Cardiac fibroblast (primary cell): ENCODE results near the gene DAPL1.

ENCODE experiments used
- DNase-seq, 2 donors: peaks; one replicate each; pipeline versions ENCODE4 v3.0.0 to v3.0.0-alpha.2; 2010; ENCODE audit warnings: low read depth in 2 of 2
- H3K4me3 ChIP-seq, 2 donors: replicated peaks in 1 of 2; 1 replicate in 1 of 2; 2 replicates in 1 of 2; pipeline ENCODE4 v1.5.1; 2011; ENCODE audit warnings: low read depth in 2 of 2, low read length in 2 of 2, mild to moderate bottlenecking in 2 of 2, moderate library complexity in 1 of 2
- TF ChIP-seq, protein P1 (sequence below): IDR thresholded peaks from one replicate; pipeline ENCODE4 v1.5.1; 2011; ENCODE audit warnings: low read depth, mild to moderate bottlenecking, low read length, inconsistent platforms

DAPL1 gene

DNA sequence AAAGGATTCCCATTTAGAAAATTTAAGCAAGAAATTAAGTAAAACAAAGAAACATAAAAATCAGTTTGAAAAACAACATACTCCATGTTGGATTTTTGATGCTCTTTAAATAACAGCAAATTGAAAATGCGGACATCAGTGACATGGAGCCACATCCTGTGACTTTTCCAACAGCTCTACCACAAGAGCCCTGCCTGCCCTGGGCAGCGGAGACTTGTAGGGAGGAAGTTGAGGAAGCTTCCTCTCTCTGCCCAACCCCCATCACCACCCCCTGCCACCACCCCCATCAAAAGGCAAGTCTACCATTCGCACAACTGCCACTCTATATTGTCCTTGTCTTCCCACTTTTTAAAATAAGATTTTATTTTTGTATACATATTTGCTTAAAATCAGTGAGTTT lies 32.8 kb upstream of the DAPL1 start:
- TF ChIP-seq, protein P1, sequence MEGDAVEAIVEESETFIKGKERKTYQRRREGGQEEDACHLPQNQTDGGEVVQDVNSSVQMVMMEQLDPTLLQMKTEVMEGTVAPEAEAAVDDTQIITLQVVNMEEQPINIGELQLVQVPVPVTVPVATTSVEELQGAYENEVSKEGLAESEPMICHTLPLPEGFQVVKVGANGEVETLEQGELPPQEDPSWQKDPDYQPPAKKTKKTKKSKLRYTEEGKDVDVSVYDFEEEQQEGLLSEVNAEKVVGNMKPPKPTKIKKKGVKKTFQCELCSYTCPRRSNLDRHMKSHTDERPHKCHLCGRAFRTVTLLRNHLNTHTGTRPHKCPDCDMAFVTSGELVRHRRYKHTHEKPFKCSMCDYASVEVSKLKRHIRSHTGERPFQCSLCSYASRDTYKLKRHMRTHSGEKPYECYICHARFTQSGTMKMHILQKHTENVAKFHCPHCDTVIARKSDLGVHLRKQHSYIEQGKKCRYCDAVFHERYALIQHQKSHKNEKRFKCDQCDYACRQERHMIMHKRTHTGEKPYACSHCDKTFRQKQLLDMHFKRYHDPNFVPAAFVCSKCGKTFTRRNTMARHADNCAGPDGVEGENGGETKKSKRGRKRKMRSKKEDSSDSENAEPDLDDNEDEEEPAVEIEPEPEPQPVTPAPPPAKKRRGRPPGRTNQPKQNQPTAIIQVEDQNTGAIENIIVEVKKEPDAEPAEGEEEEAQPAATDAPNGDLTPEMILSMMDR: no peak
- H3K4me3 ChIP-seq: no peak overlapping the region

DNA sequence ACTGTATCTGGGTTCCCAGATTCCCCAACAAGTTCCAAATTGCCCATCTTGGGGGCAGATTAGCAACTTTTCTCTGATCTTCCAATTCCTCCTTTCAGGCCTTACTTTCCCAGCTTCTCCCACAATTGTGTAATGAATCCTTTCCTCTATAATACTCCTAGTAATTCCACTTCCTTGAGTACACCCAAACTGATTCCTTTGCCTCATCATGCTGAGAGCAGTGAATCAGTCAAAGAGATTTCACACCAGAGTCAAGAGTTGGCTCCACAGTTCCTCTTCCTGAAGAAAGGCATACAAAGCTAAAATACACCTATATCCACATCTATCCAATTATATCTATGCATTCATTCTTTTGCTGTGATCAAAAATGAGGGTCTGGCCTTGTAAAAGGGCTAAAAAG lies 28.6 kb upstream of the DAPL1 start:
- no peak for DNase-seq
- H3K4me3 ChIP-seq: no peak overlapping the region
- TF ChIP-seq, protein P1: no peak

More for the DNA sequence above, 32.8 kb upstream of the DAPL1 start:
- no peak for DNase-seq

DNA sequence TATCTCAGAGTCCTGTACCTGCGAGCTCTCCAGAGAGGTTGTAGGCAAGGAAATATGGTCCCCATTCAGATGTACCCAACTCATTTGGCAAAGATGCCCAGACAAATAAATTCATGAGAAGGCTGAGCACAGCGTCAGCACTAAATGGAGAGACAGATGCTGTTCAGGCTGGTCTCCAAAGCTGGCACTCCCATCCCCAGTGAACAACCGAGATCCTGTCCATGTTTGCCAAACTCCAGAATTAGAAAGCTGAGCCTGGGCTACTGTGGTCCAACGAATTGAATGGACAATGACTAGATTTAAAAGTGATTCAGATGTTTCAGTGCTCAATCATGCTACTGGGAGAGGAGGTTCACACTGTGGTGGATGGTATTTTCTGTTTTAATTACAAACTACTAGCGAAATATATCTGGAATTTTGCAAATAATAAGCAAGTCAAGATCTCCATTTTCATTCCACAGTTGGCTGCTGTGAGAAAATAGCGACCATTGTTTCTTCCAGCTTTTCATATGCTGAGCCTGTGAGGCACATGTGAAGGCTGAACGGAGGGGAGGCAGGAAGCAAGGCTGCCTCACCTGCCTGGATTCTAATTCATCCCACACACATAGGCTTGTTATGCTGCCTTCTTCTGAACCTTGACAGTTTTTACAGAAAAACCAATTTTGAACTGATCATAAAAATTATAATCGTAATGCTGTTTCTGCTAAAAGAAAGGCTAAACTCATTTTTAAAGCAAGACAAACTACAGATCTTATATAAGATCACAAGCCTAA lies 22.6 kb upstream of the DAPL1 start:
- no peak for DNase-seq
- TF ChIP-seq, protein P1: no peak
- H3K4me3 ChIP-seq: no peak overlapping the region

DNA sequence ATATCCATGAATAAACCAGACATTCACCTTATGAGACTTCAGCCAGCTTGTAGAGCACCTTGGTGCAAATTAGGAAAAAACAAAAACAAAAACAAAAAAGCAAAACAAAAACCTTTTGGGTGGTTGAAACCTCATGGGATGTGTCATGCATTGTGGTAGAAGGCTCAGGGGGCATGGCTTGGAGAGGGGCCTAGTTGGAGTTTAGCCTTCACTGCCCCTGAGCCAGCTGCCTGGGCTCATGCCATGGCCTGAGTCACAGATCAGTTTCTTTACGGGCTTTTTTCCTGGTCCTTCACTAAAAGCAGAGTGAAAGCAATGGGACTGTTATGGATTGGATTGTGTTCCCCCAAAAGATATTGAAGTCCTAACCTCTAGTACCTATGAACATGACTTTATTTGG lies 22.0 kb upstream of the DAPL1 start:
- peak; percentile 39 to 60 for DNase-seq
- H3K4me3 ChIP-seq: no peak overlapping the region
- TF ChIP-seq, protein P1: no peak

DNA sequence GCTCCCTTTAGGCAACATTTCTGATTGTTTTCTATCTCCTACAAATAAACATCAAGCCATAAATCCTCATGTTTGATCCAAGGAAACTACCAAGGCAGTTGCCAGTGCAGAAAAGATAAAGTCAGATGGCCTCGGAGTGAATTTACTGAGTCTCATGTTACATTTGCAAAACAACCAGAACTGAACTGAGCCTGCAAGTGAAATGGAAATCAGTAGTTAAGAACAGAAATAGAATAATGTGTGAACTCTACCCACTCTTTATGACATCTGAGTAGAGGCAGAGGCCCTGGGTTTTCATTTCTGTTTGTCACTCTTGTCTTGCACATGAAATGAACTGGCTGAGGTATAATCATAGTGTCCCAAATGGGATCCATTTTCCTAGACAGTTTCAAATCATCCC lies 20.4 kb upstream of the DAPL1 start:
- H3K4me3 ChIP-seq: no peak overlapping the region
- TF ChIP-seq, protein P1: no peak
- no peak for DNase-seq

DNA sequence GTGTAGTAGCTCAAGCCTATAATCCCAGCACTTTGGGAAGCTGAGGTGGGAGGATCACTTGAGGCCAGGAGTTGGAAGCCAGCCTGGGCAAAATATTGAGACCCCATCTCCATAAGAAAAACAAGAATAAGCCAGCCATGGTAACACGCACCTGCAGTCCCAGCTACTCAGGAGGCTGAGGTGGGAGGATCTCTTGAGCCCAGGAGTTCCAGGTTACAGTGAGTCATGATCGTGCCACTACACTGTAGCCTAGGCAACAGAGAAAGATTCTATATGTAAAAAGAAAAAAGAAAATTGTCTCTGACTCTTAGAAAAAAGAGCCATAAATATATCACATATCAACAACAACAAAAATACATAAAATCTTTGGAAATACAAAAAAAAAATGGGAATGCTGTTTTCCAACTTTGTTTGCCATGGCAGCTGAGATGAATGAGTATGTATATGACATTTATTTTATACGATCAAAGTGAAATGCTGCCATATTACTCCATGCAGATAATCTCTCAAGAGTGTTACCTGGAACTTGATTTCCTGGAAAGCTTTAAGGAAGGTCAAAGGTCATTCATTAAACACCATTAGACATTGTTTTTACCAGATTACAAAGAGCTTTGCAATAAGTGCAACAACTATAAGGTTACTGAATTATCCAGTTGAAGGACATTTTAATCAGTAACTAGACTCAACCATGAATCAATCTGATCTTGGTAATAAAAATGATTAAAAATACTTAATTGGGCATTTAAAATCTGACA lies 19.7 kb upstream of the DAPL1 start:
- H3K4me3 ChIP-seq: no peak overlapping the region
- TF ChIP-seq, protein P1: no peak
- DNase-seq: no peak
